WI38 (cell line): ENCODE measurements around the gene TTC3.
"Not testable (repeated sequence)": the region's sequence is repeated elsewhere in the genome, so short reads cannot be mapped to it uniquely, and the experiment has no call there.

Experiments used
- H3K4me3 ChIP-seq: 2 replicates; pipeline ENCODE4 v1.5.1; 2011; ENCODE audit warnings: low read depth, mild to moderate bottlenecking, control low read depth, low read length
- TF ChIP-seq, protein P1 (sequence below): IDR thresholded peaks from 2 replicates; pipeline ENCODE4 v1.5.1; 2012; ENCODE audit warnings: low read depth, mild to moderate bottlenecking, control low read depth, low read length

TTC3 gene

DNA sequence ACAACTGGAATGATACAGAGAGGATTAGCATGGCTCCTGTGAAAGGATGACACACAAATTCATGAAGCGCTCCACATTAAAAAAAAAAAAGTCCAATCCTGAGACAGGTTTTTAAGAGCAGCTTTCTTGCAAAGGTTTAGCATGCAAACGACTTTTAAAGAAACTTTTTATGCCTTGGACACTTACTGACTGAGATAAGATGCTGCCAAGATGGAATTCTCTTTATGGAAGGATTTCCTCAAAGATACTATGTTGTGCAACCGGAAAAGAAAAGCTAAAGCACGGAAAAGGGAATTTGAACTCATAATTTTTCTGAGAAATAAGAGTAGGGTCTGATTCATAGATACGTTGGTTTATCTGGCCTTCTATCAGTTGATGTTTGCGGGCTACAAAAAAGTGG is 27.5 kb upstream of the TTC3 start:
- TF ChIP-seq, protein P1, sequence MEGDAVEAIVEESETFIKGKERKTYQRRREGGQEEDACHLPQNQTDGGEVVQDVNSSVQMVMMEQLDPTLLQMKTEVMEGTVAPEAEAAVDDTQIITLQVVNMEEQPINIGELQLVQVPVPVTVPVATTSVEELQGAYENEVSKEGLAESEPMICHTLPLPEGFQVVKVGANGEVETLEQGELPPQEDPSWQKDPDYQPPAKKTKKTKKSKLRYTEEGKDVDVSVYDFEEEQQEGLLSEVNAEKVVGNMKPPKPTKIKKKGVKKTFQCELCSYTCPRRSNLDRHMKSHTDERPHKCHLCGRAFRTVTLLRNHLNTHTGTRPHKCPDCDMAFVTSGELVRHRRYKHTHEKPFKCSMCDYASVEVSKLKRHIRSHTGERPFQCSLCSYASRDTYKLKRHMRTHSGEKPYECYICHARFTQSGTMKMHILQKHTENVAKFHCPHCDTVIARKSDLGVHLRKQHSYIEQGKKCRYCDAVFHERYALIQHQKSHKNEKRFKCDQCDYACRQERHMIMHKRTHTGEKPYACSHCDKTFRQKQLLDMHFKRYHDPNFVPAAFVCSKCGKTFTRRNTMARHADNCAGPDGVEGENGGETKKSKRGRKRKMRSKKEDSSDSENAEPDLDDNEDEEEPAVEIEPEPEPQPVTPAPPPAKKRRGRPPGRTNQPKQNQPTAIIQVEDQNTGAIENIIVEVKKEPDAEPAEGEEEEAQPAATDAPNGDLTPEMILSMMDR, result no peak
- H3K4me3 ChIP-seq, result no peak overlapping the region

DNA sequence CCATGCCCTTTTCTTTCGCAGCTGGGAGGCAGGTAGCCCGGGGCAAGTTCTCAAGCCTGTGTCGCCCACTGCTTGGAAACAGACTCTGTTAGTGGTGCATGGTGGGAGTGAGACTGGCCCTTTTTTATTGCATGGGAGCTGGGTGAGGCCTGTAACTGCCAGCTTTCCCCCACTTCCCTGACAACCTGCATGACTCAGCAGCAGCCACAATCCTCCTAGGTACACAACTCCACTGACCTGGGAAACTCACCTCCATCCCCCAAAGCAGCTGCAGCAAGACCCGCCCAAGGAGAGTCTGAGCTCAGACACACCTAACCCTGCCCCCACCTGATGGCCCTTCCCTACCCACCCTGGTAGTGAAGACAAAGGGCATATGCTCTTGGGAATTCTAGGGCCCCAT is 26.0 kb upstream of the TTC3 start:
- no peak overlapping the region for H3K4me3 ChIP-seq
- TF ChIP-seq, protein P1, result no peak

DNA sequence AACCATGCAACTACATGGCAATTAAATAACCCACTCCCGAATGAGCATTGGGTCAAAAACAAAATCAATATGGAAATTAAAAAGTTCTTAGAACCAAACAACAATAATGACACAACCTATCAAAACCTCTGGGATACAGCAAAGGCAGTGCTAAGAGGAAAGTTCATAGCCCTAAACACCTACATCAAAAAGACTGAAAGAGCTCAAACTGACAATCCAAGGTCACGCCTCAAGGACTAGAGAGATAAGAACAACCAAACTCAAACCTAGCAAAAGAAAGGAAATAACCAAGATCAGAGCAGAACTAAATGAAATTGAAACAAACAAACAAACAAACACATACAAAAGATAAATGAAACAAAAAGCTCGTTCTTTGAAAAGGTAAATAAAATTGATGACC is 23.3 kb upstream of the TTC3 start:
- H3K4me3 ChIP-seq, result not testable (repeated sequence)

DNA sequence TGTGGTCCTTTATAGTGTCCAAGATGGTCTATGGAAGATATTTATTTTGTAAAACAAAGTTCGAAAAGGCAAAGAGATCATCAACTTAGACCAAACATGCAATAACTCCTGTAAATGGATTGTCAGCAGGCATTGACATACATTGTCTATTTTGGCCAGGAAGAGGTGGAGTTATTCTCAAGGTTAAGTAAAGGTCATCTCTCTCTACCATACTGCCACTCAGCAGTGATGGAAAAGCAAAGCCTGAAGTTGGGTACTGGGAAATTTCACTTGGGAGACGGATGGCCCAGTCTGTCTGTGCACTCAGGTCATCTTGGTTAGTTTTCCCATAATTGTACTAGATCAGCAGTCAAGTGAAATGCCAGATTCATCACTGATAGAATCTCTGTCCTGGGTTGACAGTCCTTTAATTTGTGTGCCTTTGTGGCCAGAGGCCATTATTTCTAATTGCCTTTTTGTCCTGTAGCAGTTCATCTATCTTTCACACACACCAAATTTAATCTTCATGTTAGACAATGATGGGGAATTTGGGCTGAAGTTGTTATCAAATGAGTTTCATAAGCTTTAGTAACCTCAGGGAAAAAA is 17.7 kb upstream of the TTC3 start:
- no peak overlapping the region for H3K4me3 ChIP-seq
- TF ChIP-seq, protein P1, result no peak

DNA sequence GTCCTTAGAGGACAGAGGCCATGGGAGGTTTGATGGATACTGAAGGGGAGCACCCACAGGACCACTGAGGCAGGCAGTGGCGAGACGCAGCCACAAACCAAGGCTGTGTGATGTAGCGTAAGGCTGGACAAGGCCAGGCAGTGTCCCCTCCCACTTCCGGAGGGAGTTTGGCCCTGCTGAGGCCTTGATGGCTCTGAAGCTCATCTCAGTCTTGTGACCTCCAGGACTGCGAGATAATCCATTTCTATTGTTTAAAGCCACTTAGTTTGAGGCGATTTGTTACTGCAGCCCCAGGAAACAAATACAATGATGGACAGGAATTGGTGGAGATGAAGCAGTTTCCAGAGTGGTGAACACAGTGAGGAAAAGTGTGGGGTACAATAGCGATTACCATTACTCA is 15.4 kb upstream of the TTC3 start:
- TF ChIP-seq, protein P1, result no peak
- H3K4me3 ChIP-seq, result no peak overlapping the region

DNA sequence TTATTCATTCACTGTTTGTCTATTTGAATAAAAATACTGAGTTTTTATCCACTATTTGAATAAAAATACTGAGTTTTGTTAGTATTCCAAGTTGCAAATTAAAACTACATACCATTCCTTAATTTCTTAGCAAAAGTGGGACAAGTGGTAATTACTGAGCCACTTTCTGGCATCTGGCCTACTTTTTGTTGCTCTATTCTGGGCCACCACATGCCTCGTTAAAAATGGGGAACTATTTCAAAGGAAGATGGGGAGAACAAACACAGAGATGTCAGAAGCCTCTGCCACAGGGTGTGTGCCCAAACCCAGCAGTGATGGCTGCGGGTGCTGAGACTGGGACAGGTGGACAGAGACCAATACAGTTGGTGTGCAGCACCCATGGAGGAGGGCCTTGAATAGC is 14.8 kb upstream of the TTC3 start:
- TF ChIP-seq, protein P1, result no peak

DNA sequence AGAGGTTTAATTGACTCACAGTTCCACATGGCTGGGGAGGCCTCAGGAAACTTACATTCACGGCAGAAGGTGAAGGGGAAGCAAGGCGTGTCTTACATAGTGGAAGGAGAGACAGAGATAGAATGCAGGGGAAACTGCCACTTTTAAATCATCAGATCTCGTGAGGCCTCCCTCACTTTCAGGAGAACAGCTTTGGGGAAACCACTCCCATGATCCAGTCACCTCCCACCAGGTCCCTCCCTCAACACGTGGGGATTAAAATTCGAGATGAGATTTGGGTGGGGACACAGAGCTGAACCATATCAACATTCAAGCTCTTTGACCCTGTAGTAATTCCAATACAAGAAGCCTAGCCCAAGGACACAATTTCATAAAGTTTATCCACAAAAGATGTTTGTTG is 13.9 kb upstream of the TTC3 start:
- no peak overlapping the region for H3K4me3 ChIP-seq
- TF ChIP-seq, protein P1, result no peak

More for the DNA sequence above, 14.8 kb upstream of the TTC3 start:
- no peak overlapping the region for H3K4me3 ChIP-seq

DNA sequence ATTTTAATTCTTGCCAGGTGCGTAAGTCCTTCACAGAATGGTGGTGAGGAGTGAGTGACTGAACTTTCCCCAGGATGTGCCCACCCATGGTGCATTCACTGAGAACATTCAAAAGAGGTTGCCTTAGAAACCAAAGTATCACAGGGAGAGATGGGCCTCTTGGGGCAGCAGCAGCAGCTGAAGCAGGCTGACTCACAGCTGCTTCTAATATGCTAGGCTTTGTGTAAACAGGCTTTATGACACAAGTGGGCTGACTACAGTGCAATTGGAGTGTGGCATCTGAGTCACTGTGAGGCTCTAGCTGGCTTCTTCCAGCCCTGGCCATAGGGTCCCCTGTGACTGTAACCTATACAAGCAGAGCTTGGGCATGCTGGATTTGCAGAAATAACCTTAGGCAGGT is 12.8 kb upstream of the TTC3 start:
- TF ChIP-seq, protein P1, result no peak
- no peak overlapping the region for H3K4me3 ChIP-seq
